Gastroesophageal sphincter (tissue), 4 donors: ENCODE measurements around the gene CRTC2. TPM values are rescaled to one million over a fixed set of nuclear protein-coding genes. Genes with fewer than 3 reads are reported as not detected.

Experiments used
- ATAC-seq: fragments of 150-250 bp; one replicate; pipeline ENCODE4 v1.9.1; 2016; ENCODE audit warnings: mild to moderate bottlenecking, moderate library complexity
- H3K27ac ChIP-seq, 4 donors: fragments of 200-600 bp; sonication (generic) in 3 of 4; 1 replicate in 3 of 4; 2 replicates in 1 of 4; pipeline ENCODE4 v1.5.1; 2016 to 2019
- H3K27me3 ChIP-seq: fragments of 200-600 bp; sonication (generic); one replicate; pipeline ENCODE4 v1.5.1; 2019
- H3K36me3 ChIP-seq, 2 donors: fragments of 200-600 bp; sonication (generic); one replicate each; pipeline ENCODE4 v1.5.1; 2019; ENCODE audit warnings: control low read depth in 1 of 2
- H3K4me1 ChIP-seq, 3 donors: fragments of 200-600 bp; sonication (generic); 1 replicate in 2 of 3; 2 replicates in 1 of 3; pipeline ENCODE4 v1.5.1; 2016 to 2019; ENCODE audit warnings: control low read depth in 2 of 3
- H3K4me3 ChIP-seq, 2 donors: fragments of 200-600 bp; sonication (generic); one replicate each; pipeline ENCODE4 v1.5.1; 2019; ENCODE audit warnings: mild to moderate bottlenecking in 1 of 2, moderate library complexity in 1 of 2
- H3K9me3 ChIP-seq, 3 donors: fragments of 200-600 bp; sonication (generic); one replicate each; pipeline ENCODE4 v1.5.1; 2017 to 2019; ENCODE audit warnings: control low read depth in 2 of 3
- CTCF ChIP-seq, 4 experiments: fragments of 200-600 bp in 2 of 4; fragments of 450-650 bp in 2 of 4; sonication (generic) in 1 of 4; IDR thresholded peaks; one replicate each; pipeline ENCODE4 v1.5.1; 2017 to 2019; ENCODE audit warnings: antibody characterized with exemption in 4 of 4, mild to moderate bottlenecking in 2 of 4, moderate library complexity in 2 of 4
- EP300 ChIP-seq: sonication (generic); formaldehyde crosslinking; IDR thresholded peaks from one replicate; pipeline ENCODE4 v1.6.1; 2017; ENCODE audit warnings: antibody characterized with exemption, mild to moderate bottlenecking
- POLR2A ChIP-seq, 2 donors: fragments of 450-650 bp; IDR thresholded peaks; one replicate each; pipeline ENCODE4 v1.6.1; 2017; ENCODE audit warnings: antibody characterized with exemption in 2 of 2, mild to moderate bottlenecking in 2 of 2, moderate library complexity in 1 of 2
- POLR2AphosphoS5 ChIP-seq: sonication (generic); formaldehyde crosslinking; IDR thresholded peaks from one replicate; pipeline ENCODE4 v1.6.1; 2017; ENCODE audit warnings: antibody characterized with exemption
- WGBS, 2 donors: methylation state at CpG; one replicate each; pipeline ENCODE4 v1.1.5; 2018; ENCODE audit warnings: low coverage in 1 of 2; 5-methylcytosine and 5-hydroxymethylcytosine counted together
- total RNA-seq, 4 donors: library from RNA; depleted of rRNA; stranded (reverse); fragments of >200 nt; gene quantifications; one replicate each; pipeline ENCODE4 v1.1.0, GENCODE V29; 2016

CRTC2 gene
- total RNA-seq, 4 donors from 2014 or later, result 13.9 to 21.2 (median 15.6) TPM

DNA sequence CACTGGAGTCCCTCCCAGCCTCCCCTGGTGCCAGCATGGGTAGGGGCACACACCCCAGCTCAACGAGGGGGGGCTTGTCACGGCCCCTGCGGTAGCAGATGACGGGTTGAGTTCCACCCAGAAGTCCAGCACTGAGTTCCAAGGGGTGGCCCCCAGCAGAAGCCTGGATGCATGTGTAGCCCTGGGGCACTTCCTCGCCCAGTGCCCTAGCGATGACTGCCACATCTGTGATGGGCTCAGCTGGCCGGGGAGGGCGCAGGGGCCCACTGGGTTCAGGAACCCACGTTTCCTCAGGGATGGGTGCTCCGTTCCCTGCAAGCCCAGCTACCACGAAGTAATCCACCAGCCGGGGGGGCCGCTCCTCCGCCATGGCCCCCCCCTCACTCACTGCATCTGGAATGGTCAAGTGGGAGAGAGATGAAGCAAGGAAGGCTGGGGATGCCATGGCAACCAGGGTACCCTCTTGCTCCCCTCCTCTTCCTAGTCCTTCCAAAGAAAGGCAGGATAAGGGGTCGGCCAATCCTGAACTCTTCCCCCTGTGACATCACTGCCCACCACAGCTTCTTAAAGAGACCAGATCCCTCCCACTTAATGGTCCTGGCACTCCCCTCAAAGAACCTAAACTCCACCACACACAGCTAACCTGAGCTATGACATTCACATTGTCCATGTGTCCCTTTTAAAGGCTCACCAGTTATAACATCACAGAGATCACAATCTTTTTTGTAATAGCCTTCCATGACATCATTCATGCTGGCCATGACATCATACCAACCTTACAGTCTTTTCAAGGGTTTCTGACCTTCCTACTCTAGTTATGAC, 14.2 kb downstream of the CRTC2 start:
- Histone ChIP-seq H3K36me3 (peaks cover 0 to 72% of the 10 kb centered on the region in 2 donors), H3K27ac (peak overlapping the region in 3 of 4 donors; percentile 98 to 99 (median 98)), H3K27me3 (no peaks in the 10 kb centered on the region), H3K4me1 (peaks cover 0 to 42% (median 9%) of the 10 kb centered on the region in 3 donors), H3K4me3 (peak overlapping the region in 1 of 2 donors; percentile 99), H3K9me3 (no peaks in the 10 kb centered on the region)
- no peak for TF ChIP-seq POLR2AphosphoS5
- TF ChIP-seq CTCF (IDR thresholded peaks at IDR 0.05), result no peak
- no peak for TF ChIP-seq EP300
- no peak for TF ChIP-seq POLR2A (IDR thresholded peaks at IDR 0.05)
- ATAC-seq, result no peak
- 22 to 90% methylated on average over 1 to 2 of the region's 15 CpGs for WGBS, 2 donors

- Histone ChIP-seq H3K4me1 (peaks cover 0 to 42% (median 9%) of the 10 kb centered on the region in 3 donors), H3K9me3 (no peaks in the 10 kb centered on the region), H3K4me3 (no peak overlapping the region), H3K27ac (no peak overlapping the region), H3K27me3 (no peaks in the 10 kb centered on the region), H3K36me3 (peaks cover 0 to 72% of the 10 kb centered on the region in 2 donors)
- no peak for ATAC-seq
- TF ChIP-seq EP300 (no peak), POLR2A (IDR thresholded peaks at IDR 0.05) (no peak), POLR2AphosphoS5 (no peak), CTCF (IDR thresholded peaks at IDR 0.05) (no peak)
- 100% methylated on average over 1 of the region's 11 CpGs; no CpG with 5 or more reads in 1 of the 2 donors for WGBS, 2 donors
These were observed 15.5 kb downstream of the CRTC2 start for GRCh38 chr1:153942766-153943549.

- no peak overlapping the region for H3K4me3 ChIP-seq
- ATAC-seq, result no peak
- 88% methylated on average over 3 of the region's 34 CpGs; no CpG with 5 or more reads in 1 of the 2 donors for WGBS, 2 donors
- H3K36me3 ChIP-seq, result peaks cover 0 to 72% of the 10 kb centered on the region in 2 donors
- peaks cover 0 to 35% (median 9%) of the 10 kb centered on the region in 3 donors for H3K4me1 ChIP-seq
- no peak for TF ChIP-seq CTCF (IDR thresholded peaks at IDR 0.05)
- no peak for TF ChIP-seq EP300
- TF ChIP-seq POLR2A (IDR thresholded peaks at IDR 0.05), result no peak
- no peak for TF ChIP-seq POLR2AphosphoS5
- no peaks in the 10 kb centered on the region for H3K9me3 ChIP-seq
- H3K27me3 ChIP-seq, result no peaks in the 10 kb centered on the region
- H3K27ac ChIP-seq, result no peak overlapping the region
These were observed 16.3 kb downstream of the CRTC2 start for GRCh38 chr1:153941826-153942725.

GRCh38 chr1:153940756-153941155, 17.7 kb downstream of the CRTC2 start:
- TF ChIP-seq POLR2A (IDR thresholded peaks at IDR 0.05) (no peak), CTCF (IDR thresholded peaks at IDR 0.05) (no peak), POLR2AphosphoS5 (no peak)
- Histone ChIP-seq H3K27me3 (no peaks in the 10 kb centered on the region), H3K9me3 (no peaks in the 10 kb centered on the region), H3K4me1 (peaks cover 0 to 29% (median 5%) of the 10 kb centered on the region in 3 donors), H3K4me3 (no peak overlapping the region), H3K27ac (no peak overlapping the region), H3K36me3 (peaks cover 0 to 83% of the 10 kb centered on the region in 2 donors)
- 83 to 97% methylated on average over 7 of the region's 8 CpGs for WGBS, 2 donors
- no peak for ATAC-seq
